PC-3 (cell line): Measurements from ENCODE around the gene KDM1A. TPM values are rescaled to one million over a fixed set of nuclear protein-coding genes. Genes with fewer than 3 reads are reported as not detected.

Experiments
- ATAC-seq: fragments of 200-7000 bp; cut with Tn5 transposase; 2 replicates; pipeline ENCODE4 v1.9.1; 2020; ENCODE audit warnings: mild to moderate bottlenecking, moderate library complexity
- BruUV-seq: library from RNA; stranded (reverse); fragments of 400-500 nt; replicated peaks from 2 replicates; lab custom pipeline; 2021; lab: Mats Ljungman, UMichigan
- CTCF ChIA-PET: fragments of 300-600 bp; sonication (Branson Sonifier 250); formaldehyde crosslinking; loops from one replicate; lab custom pipeline; 2022; ENCODE audit warnings: antibody characterized with exemption; lab: Charles Lee
- POLR2A ChIA-PET: fragments of 300-600 bp; sonication (Branson Sonifier 250); formaldehyde crosslinking; loops from one replicate; lab custom pipeline; 2022; ENCODE audit warnings: antibody characterized with exemption; ENCODE audit not compliant: unreplicated experiment; lab: Charles Lee
- DNase-seq: peaks from one replicate; pipeline ENCODE4 v3.0.0-alpha.2; 2015
- H2AFZ ChIP-seq: fragments of 300-600 bp; sonication (generic); 2 replicates; pipeline ENCODE4 v1.6.0; 2016; ENCODE audit warnings: antibody characterized with exemption, low read length
- H3F3A ChIP-seq: fragments of 300-600 bp; sonication (generic); one replicate; pipeline ENCODE4 v1.6.0; 2017; ENCODE audit warnings: antibody characterized with exemption, low read length, control low read depth, mild to moderate bottlenecking; ENCODE audit not compliant: unreplicated experiment
- H3K27ac ChIP-seq: fragments of 300-600 bp; sonication (generic); 2 replicates; pipeline ENCODE4 v1.5.1; 2016; ENCODE audit warnings: mild to moderate bottlenecking, low read length
- H3K27me3 ChIP-seq: fragments of 300-600 bp; sonication (generic); 2 replicates; pipeline ENCODE4 v1.6.1; 2016; ENCODE audit warnings: low read length, mixed read lengths
- H3K36me3 ChIP-seq: fragments of 300-600 bp; sonication (generic); 2 replicates; pipeline ENCODE4 v1.6.1; 2016; ENCODE audit warnings: low read depth, mixed run types, low read length, mixed read lengths
- H3K4me1 ChIP-seq: fragments of 300-600 bp; sonication (generic); 2 replicates; pipeline ENCODE4 v1.5.1; 2016; ENCODE audit warnings: low read length; ENCODE audit not compliant: insufficient read depth
- H3K4me2 ChIP-seq: fragments of 300-600 bp; sonication (generic); 2 replicates; pipeline ENCODE4 v1.6.0; 2016; ENCODE audit warnings: low read length
- H3K4me3 ChIP-seq: fragments of 300-600 bp; sonication (generic); 2 replicates; pipeline ENCODE4 v1.5.1; 2016; ENCODE audit warnings: mild to moderate bottlenecking, low read length, mixed read lengths
- H3K79me2 ChIP-seq: fragments of 300-600 bp; sonication (generic); 2 replicates; pipeline ENCODE4 v1.6.1; 2017; ENCODE audit warnings: low read length, mixed read lengths
- H3K9ac ChIP-seq: fragments of 300-600 bp; sonication (generic); 2 replicates; pipeline ENCODE4 v1.6.0; 2016; ENCODE audit warnings: mild to moderate bottlenecking, low read length
- H3K9me2 ChIP-seq: fragments of 300-600 bp; sonication (generic); replicated peaks from 2 replicates; pipeline ENCODE4 v1.6.1; 2016; ENCODE audit warnings: mixed run types, low read length, mixed read lengths
- H3K9me3 ChIP-seq: fragments of 300-600 bp; sonication (generic); 2 replicates; pipeline ENCODE4 v1.6.1; 2016; ENCODE audit warnings: low read length, mixed read lengths
- H4K20me1 ChIP-seq: fragments of 300-600 bp; sonication (generic); 2 replicates; pipeline ENCODE4 v1.6.1; 2016; ENCODE audit warnings: low read length, mixed read lengths
- CTCF ChIP-seq: fragments of 300-600 bp; sonication (generic); conservative IDR thresholded peaks from 2 replicates; pipeline ENCODE4 v1.5.1; 2017; ENCODE audit warnings: antibody characterized with exemption, low read depth, mild to moderate bottlenecking, low read length
- EZH2 ChIP-seq: fragments of 300-600 bp; sonication (generic); IDR thresholded peaks from one replicate; pipeline ENCODE4 v1.6.1; 2017; ENCODE audit warnings: antibody characterized with exemption, mild to moderate bottlenecking, low read length; ENCODE audit not compliant: unreplicated experiment
- EZH2phosphoT487 ChIP-seq: fragments of 300-600 bp; sonication (generic); IDR thresholded peaks from 2 replicates; pipeline ENCODE4 v1.6.1; 2018; ENCODE audit warnings: mild to moderate bottlenecking, antibody characterized with exemption, low read length, borderline replicate concordance
- intact Hi-C: fragments of 100-400 bp; cut with micrococcal nuclease; formaldehyde crosslinking; loops from 2 replicates; pipeline ENCODE4 v1.9.0; 2023
- total RNA-seq: library from RNA; depleted of rRNA; stranded (reverse); fragments of >200 nt; gene quantifications from 2 replicates; pipeline ENCODE4 v1.2.3, GENCODE V29; 2014

KDM1A gene
- total RNA-seq, 1 experiment from 2014 or later, result 186 TPM

GRCh38 chr1:23080885-23081284, 61.6 kb downstream of the KDM1A start:
- H3K36me3 ChIP-seq, result peaks cover 81% of the 10 kb centered on the region
- TF ChIP-seq CTCF (no peak), EZH2phosphoT487 (no peak), EZH2 (no peak)
- no peak for ATAC-seq
- POLR2A ChIA-PET, result interaction anchor here (0.6 kb wide), 1 partner anchor 104 kb away, joined by 6 read pairs; no protein-coding TSS in a partner anchor
- no TSS peak for BruUV-seq
- H3K27me3 ChIP-seq, result no peaks in the 10 kb centered on the region
- DNase-seq, result no peak
- H2AFZ ChIP-seq, result no peak overlapping the region
- no peaks in the 10 kb centered on the region for H4K20me1 ChIP-seq
- H3K4me2 ChIP-seq, result no peak overlapping the region
- H3K27ac ChIP-seq, result no peak overlapping the region
- no peaks in the 10 kb centered on the region for H3K9me3 ChIP-seq
- CTCF ChIA-PET, result no interaction called here
- H3K4me1 ChIP-seq, result no peaks in the 10 kb centered on the region
- no peaks in the 10 kb centered on the region for H3K9me2 ChIP-seq
- no peak overlapping the region for H3K9ac ChIP-seq
- intact Hi-C loops, result no loop called here
- H3F3A ChIP-seq, result peaks cover 6% of the 10 kb centered on the region
- H3K79me2 ChIP-seq, result no peaks in the 10 kb centered on the region
- no peak overlapping the region for H3K4me3 ChIP-seq

- peaks cover 86% of the 10 kb centered on the region for H3K36me3 ChIP-seq
- no peaks in the 10 kb centered on the region for H3K9me3 ChIP-seq
- DNase-seq (peak; percentile 21), ATAC-seq (peak; percentile 63)
- H4K20me1 ChIP-seq, result no peaks in the 10 kb centered on the region
- H3F3A ChIP-seq, result peaks cover 6% of the 10 kb centered on the region
- no peaks in the 10 kb centered on the region for H3K27me3 ChIP-seq
- no peaks in the 10 kb centered on the region for H3K9me2 ChIP-seq
- no peak overlapping the region for H3K9ac ChIP-seq
- ChIA-PET POLR2A (interaction anchor here (0.6 kb wide), 1 partner anchor 105 kb away, joined by 6 read pairs; no protein-coding TSS in a partner anchor), CTCF (no interaction called here)
- TF ChIP-seq EZH2phosphoT487, result no peak
- TF ChIP-seq CTCF, result peak; percentile 51; the same call in 1 of the 2 replicates
- no peak for TF ChIP-seq EZH2
- H3K27ac ChIP-seq, result no peak overlapping the region
- H3K4me2 ChIP-seq, result no peak overlapping the region
- no peaks in the 10 kb centered on the region for H3K4me1 ChIP-seq
- BruUV-seq, result no TSS peak
- no peak overlapping the region for H3K4me3 ChIP-seq
- H2AFZ ChIP-seq, result no peak overlapping the region
- H3K79me2 ChIP-seq, result no peaks in the 10 kb centered on the region
- intact Hi-C loops, result no loop called here
Observed at GRCh38 chr1:23081376-23081775, 62.1 kb downstream of the KDM1A start.

- Histone ChIP-seq H3K4me2 (no peak overlapping the region), H4K20me1 (no peaks in the 10 kb centered on the region), H3K27me3 (no peaks in the 10 kb centered on the region), H3K9me3 (no peaks in the 10 kb centered on the region), H3K36me3 (peaks cover 78% of the 10 kb centered on the region), H3F3A (peaks cover 6% of the 10 kb centered on the region), H3K27ac (no peak overlapping the region), H3K9ac (no peak overlapping the region), H3K4me3 (no peak overlapping the region), H3K4me1 (no peaks in the 10 kb centered on the region), H2AFZ (no peak overlapping the region), H3K9me2 (no peaks in the 10 kb centered on the region), H3K79me2 (no peaks in the 10 kb centered on the region)
- TF ChIP-seq CTCF, result no peak
- no peak for TF ChIP-seq EZH2
- no peak for TF ChIP-seq EZH2phosphoT487
- ATAC-seq, result no peak
- CTCF ChIA-PET, result no interaction called here
- no peak for DNase-seq
- POLR2A ChIA-PET, result no interaction called here
- no TSS peak for BruUV-seq
- intact Hi-C loops, result no loop called here
Observed at GRCh38 chr1:23083714-23084480, 64.6 kb downstream of the KDM1A start.
